Stimulated activated CD4-positive, alpha-beta T cell treated with anti-CD3 and anti-CD28 coated beads, Interleukin-15, amount 100 ng/mL, for 48 hours (primary cell): ENCODE data around the gene DZANK1.
"Not testable (repeated sequence)": the region's sequence is repeated elsewhere in the genome, so short reads cannot be mapped to it uniquely, and the experiment has no call there.

Source experiments
- DNase-seq, 2 donors: peaks; one replicate each; pipeline ENCODE4 v3.0.0-alpha.2; 2020; ENCODE audit warnings: low read depth in 2 of 2

The DZANK1 gene

DNA sequence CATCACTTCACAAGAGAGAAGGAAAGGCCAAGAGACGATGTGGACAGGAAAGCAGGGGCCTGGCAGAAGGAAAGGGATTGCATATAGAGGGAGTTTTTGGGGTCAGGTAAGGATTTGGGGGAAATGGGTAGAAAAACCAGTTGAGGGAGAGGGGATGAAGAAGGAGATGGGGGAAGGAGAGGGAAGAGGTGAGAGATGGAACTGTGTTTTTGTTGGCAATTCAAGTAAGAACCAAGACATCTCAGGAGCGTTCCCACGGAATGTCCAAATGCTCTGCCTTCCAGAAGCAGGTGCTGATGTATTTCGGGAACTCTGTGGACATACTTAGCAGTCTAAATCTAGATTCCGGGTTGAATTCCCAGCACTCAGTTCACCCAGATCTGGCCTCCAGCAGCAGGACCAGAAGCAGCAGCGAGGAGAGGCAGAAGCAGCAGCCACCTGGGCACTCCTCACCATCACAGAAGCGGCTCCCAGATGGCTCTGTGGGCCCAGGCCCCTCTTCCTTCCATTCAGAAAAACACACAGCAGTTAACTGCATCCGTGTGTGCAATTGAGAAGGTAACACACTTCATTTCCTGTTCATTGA, 88.8 kb downstream of the DZANK1 start:
- no peak for DNase-seq

DNA sequence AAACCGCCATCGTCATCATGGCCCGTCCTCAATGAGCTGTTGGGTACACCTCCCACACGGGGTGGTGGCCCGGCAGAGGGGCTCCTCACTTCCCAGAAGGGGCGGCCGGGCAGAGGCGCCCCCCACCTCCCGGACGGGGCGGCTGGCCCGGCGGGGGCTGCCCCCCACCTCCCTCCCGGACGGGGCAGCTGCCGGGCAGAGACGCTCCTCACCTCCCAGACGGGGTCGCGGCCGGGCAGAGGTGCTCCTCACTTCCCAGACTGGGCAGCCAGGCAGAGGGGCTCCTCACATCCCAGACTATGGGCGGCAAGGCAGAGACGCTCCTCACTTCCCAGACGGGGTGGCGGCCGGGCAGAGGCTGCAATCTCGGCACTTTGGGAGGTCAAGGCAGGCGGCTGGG, 91.3 kb downstream of the DZANK1 start:
- not testable (repeated sequence) for DNase-seq

- no peak for DNase-seq
These were observed 94.5 kb downstream of the DZANK1 start for GRCh38 chr20:18372296-18372695.

- DNase-seq, result no peak
These were observed 102.1 kb downstream of the DZANK1 start for GRCh38 chr20:18364768-18365167.

DNA sequence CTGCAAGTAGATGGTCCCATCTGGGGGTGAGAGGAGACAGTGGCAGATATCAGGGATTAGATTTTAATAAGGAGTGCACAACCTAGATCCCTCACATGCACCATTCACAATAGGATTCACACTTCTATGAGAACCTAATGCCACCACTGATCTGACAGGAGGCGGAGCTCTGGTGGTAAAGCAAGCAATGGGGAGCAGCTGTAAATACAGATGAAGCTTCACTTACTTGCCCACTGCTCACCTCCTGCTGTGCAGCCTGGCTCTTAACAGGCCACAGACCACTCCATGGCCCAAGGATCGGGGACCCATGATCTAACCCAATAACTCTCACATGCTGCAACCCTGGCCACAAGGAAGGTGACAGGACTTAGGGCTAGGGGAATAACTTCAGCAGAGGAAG, 103.1 kb downstream of the DZANK1 start:
- no peak for DNase-seq

- no peak for DNase-seq
These were observed 103.9 kb downstream of the DZANK1 start for GRCh38 chr20:18362916-18363315.

DNA sequence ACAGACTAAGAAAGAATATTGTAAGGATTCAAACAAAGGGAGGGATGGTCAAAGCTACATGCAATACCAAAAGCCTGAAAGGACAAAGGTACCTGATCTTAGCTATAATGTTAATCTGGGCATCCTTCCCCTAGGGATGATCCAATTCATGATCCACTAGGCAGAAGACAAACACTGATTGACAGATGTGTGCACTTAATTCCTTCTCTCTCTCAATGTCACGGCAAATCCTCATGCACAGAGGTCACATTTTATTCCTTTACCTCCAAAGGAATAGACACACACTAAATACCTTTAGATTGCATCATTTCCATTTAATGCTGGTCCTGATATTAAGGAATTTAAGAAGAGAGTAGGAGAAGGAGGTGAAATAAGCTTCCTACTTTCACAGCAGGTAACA, 105.2 kb downstream of the DZANK1 start:
- DNase-seq, result no peak

DNA sequence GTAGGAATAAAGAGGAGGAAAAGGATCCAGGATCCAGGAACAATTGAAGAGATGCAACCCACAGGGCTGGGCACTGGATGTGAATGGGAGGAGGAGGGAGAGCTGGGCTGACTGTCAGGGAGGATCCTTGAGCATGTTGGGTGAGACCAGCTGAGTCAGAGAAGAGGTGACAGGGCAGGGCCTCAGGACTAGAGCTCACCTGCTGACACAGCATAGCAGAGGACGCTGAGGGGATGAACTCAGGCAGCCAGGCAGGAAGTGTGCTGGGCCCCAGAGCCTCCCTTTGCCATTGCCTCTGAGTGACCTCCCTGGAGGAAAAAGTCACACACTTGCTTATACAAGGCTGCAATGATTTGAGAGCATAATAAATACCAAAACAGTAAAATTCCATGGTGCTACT, 106.2 kb downstream of the DZANK1 start:
- no peak for DNase-seq

- no peak for DNase-seq
These were observed 107.0 kb downstream of the DZANK1 start for GRCh38 chr20:18359854-18360253.

GRCh38 chr20:18349749-18350148, 117.1 kb downstream of the DZANK1 start:
- not testable (repeated sequence) for DNase-seq
